Heart right ventricle (tissue), 16 donors: Measurements from ENCODE around the gene CIDEB. TPM values are rescaled to one million over a fixed set of nuclear protein-coding genes. Genes with fewer than 3 reads are reported as not detected.

Source experiments
- ATAC-seq, 8 donors: fragments of 200-7000 bp; cut with Tn5 transposase; one replicate each; pipeline ENCODE4 v1.9.1; 2020; ENCODE audit warnings: mild to moderate bottlenecking in 8 of 8, moderate library complexity in 8 of 8, moderate number of reproducible peaks in 1 of 8
- DNase-seq, 2 donors: peaks; one replicate each; pipeline ENCODE4 v3.0.0-alpha.2; 2020
- H3K27ac ChIP-seq, 10 donors: fragments of 200-600 bp; sonication (generic) in 2 of 10; one replicate each; pipeline versions ENCODE4 v1.5.0 to v1.8.0; 2020 to 2022; ENCODE audit warnings: mild to moderate bottlenecking in 3 of 10
- H3K27me3 ChIP-seq, 7 donors: fragments of 200-600 bp; one replicate each; pipeline ENCODE4 v1.8.0; 2021 to 2022; ENCODE audit warnings: mild to moderate bottlenecking in 2 of 7
- H3K36me3 ChIP-seq, 9 donors: fragments of 200-600 bp; sonication (generic) in 1 of 9; one replicate each; pipeline versions ENCODE4 v1.5.0 to v1.8.0; 2020 to 2022; ENCODE audit warnings: mild to moderate bottlenecking in 2 of 9
- H3K4me1 ChIP-seq, 9 donors: fragments of 200-600 bp; sonication (generic) in 1 of 9; one replicate each; pipeline versions ENCODE4 v1.5.0 to v1.8.0; 2020 to 2022; ENCODE audit warnings: mild to moderate bottlenecking in 4 of 9
- H3K4me3 ChIP-seq, 10 donors: fragments of 200-600 bp; sonication (generic) in 2 of 10; one replicate each; pipeline versions ENCODE4 v1.5.0 to v1.8.0; 2020 to 2022; ENCODE audit warnings: mild to moderate bottlenecking in 7 of 10, moderate library complexity in 2 of 10
- H3K9me3 ChIP-seq, 11 donors: fragments of 200-600 bp in 10 of 11; sonication (generic) in 2 of 11; one replicate each; pipeline versions ENCODE4 v1.5.0 to v1.8.0; 2013 to 2022; ENCODE audit warnings: mild to moderate bottlenecking in 2 of 11, control low read depth in 1 of 11, moderate library complexity in 1 of 11
- WGBS, 2 donors: extraction: QIAGEN DNeasy Blood & Tissue Kit; methylation state at CpG; one replicate each; pipeline ENCODE4 v1.1.7; 2013; ENCODE audit warnings: inconsistent platforms in 1 of 2; 5-methylcytosine and 5-hydroxymethylcytosine counted together
- intact Hi-C, 10 donors: fragments of 100-400 bp; cut with DNase I; formaldehyde crosslinking; loops; one replicate each; pipeline versions ENCODE4 v1.11.1 to v1.14.2; 2022
- polyA plus RNA-seq, 2 donors: library from polyadenylated mRNA; stranded (reverse); fragments of 200-250 nt; gene quantifications; one replicate each; pipeline ENCODE4 v1.2.3, GENCODE V29; 2013
- total RNA-seq, 10 donors: library from RNA; stranded (reverse); fragmentation: NEBNext Ultra II Directional in 3 of 10; extraction: Animal tissue kit (Norgen Biotek cat#: 25700) in 3 of 10; gene quantifications; one replicate each; pipeline versions ENCODE4 v1.2.1 to v1.2.4, GENCODE V29; 2021 to 2023
- TF ChIP-seq, protein P1 (sequence below), 9 donors: fragments of 200-600 bp; sonication (generic) in 2 of 9; IDR thresholded peaks; one replicate each; pipeline versions ENCODE4 v1.5.0 to v1.8.0; 2021 to 2022; ENCODE audit warnings: antibody characterized with exemption in 9 of 9, mild to moderate bottlenecking in 5 of 9, moderate library complexity in 1 of 9
- donor health status: Arrhythmogenic right ventricular cardiomyopathy.
- donor health status: ischemic (EF 13 %, LVEDD 7.1; RV severe dilation, severe dysfunction).
- donor health status: healthy with polysubstance abuse.
- donor health status: DM: no; HTN: yes; CAD: no.
- donor health status: DM: no; HTN: no; CAD: no.
- donor health status: ischemic (EF 25% LVEDD 6.9; RV normal size, moderate dysfunction).
- donor health status: ischemic (EF 25% LVEDD 5.7; RV mildly dilated, moderate dysfunction).
- donor health status: healthy.
- donor health status: DM: yes; HTN: yes; CAD: no.
- donor health status: Ischemic cardiomyopathy.
- donor health status: ischemic (EF 35%, LVEDD 5.7; RV mildly dilated, moderate dysfunction).
- donor health status: nonischemic (EF 11% LVEDD 7.7; RV severe dilation, severe dysfunction).
- donor health status: DM: yes; HTN: yes; CAD: no.
- donor health status: PGD.
- donor health status: ischemic (EF 29% LVEDD 5.4; RV normal size, mild dysfunction).
- donor health status: nonischemic (EF 23%, LVEDD 6.1; RV moderate dilation, normal function).

The CIDEB gene
- total and polyA plus RNA-seq, 12 donors, result 1.9 to 6.0 (median 3.7) TPM

DNA sequence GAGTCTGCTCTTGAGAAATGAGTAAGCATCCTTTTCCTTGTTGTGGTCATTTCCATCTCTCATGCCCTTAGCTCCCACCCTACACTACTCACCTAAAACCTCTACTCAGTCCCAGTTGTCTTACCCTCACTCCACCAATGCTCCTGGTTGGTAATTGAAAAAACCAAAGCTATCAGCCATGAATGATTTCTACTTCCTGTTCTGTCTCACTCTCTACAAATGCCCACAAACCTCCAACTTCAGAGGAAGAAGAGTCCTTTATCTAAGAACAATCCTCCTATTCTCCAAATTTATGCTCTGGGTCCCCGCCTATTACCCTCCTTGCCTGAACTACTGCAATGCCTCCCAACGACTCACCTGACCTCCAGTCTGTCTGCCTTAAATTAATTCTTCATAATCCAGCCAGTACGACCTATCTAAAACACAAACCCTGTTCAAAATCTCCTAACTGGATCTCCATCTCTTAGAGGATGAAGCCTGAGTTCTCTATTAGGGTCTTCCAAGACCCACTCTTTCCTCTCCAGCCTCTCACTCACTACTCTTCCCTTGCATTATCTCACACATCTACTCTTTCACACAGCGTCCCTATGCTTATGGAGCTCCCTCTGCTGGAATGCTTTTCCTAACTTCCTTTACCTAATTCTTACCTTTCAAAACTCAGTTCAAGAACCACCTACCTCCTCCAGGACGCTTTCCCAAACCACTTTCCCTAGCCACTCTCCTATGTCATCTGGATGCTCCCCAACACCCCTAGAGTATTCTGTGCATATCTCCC is 10.4 kb downstream of the CIDEB start:
- H3K27ac ChIP-seq, result peak overlapping the region in 1 of 10 donors; percentile 31
- peaks cover 0 to 46% (median 25%) of the 10 kb centered on the region in 9 donors for H3K4me1 ChIP-seq
- H3K9me3 ChIP-seq, result no peaks in the 10 kb centered on the region
- no peak for DNase-seq
- intact Hi-C loops, result loop anchor here in 5 of 10 donors (1.0 to 5.0 kb wide), 3 partner anchors 51 to 55 kb away; partner anchors contain the start of gene TINF2 (in 2 of the 5)
- 56 to 58% methylated on average over 5 of the region's 5 CpGs for WGBS, 2 donors
- no peaks in the 10 kb centered on the region for H3K27me3 ChIP-seq
- no peak overlapping the region for H3K4me3 ChIP-seq
- peaks cover 0 to 62% (median 17%) of the 10 kb centered on the region in 9 donors for H3K36me3 ChIP-seq
- ATAC-seq, result peak in 1 of 8 donors; percentile 1
- TF ChIP-seq, protein P1, sequence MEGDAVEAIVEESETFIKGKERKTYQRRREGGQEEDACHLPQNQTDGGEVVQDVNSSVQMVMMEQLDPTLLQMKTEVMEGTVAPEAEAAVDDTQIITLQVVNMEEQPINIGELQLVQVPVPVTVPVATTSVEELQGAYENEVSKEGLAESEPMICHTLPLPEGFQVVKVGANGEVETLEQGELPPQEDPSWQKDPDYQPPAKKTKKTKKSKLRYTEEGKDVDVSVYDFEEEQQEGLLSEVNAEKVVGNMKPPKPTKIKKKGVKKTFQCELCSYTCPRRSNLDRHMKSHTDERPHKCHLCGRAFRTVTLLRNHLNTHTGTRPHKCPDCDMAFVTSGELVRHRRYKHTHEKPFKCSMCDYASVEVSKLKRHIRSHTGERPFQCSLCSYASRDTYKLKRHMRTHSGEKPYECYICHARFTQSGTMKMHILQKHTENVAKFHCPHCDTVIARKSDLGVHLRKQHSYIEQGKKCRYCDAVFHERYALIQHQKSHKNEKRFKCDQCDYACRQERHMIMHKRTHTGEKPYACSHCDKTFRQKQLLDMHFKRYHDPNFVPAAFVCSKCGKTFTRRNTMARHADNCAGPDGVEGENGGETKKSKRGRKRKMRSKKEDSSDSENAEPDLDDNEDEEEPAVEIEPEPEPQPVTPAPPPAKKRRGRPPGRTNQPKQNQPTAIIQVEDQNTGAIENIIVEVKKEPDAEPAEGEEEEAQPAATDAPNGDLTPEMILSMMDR (IDR thresholded peaks at IDR 0.05), result peak in 5 of 9 donors; percentile 11 to 37 (median 28)

DNA sequence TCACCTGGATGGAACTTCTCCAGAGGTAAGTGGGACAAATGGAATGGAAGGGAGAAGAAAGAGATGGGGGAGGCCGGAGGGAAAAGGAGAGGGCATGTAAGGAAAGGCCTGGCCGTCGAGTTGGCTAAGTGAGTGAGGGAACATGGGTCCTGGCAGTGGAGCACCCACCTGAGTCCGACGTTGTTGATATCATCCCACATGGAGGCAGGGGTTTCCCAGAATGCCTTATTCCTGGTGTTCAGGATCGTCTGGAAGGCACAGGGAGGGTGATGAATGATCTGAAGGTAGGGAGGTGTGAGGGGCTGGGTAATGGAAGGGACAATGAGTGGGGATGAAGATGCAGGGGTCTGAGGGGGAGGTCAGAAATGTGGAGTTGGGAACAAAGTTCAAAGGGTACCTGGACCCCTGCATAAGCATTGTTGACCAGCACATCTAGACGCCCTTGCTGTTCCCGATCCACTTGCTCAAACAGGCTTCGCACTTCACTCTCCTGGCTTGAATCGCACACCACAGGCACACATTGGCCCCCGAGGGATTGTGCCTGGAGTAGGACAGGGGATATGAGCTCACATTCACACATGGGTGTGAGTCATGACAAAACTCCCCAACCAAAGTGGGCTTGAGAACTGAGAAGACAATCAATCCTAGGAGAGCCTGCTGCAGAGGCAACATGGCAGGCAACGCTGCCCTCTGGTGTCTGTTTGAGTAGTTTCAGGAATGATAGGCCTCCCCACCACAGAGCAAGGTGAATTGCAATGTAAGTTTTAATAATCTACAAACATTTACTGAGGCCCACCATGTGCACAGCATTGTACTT is 11.2 kb downstream of the CIDEB start:
- Histone ChIP-seq H3K9me3 (no peaks in the 10 kb centered on the region), H3K27me3 (no peaks in the 10 kb centered on the region), H3K27ac (peak overlapping the region in 1 of 10 donors; percentile 31), H3K4me1 (peaks cover 0 to 44% (median 25%) of the 10 kb centered on the region in 9 donors), H3K4me3 (no peak overlapping the region), H3K36me3 (peaks cover 0 to 62% (median 16%) of the 10 kb centered on the region in 9 donors)
- intact Hi-C loops, result loop anchor here in 7 of 10 donors (1.0 to 5.0 kb wide), 4 partner anchors 50 to 54 kb away; partner anchors contain the start of gene TINF2 (in 3 of the 7)
- DNase-seq (peak; percentile 41 to 54), ATAC-seq (peak in 7 of 8 donors; percentile 44 to 66 (median 57))
- 58 to 59% methylated on average over 12 of the region's 12 CpGs for WGBS, 2 donors
- TF ChIP-seq, protein P1 (IDR thresholded peaks at IDR 0.05), result peak; percentile 54 to 87 (median 77)

DNA sequence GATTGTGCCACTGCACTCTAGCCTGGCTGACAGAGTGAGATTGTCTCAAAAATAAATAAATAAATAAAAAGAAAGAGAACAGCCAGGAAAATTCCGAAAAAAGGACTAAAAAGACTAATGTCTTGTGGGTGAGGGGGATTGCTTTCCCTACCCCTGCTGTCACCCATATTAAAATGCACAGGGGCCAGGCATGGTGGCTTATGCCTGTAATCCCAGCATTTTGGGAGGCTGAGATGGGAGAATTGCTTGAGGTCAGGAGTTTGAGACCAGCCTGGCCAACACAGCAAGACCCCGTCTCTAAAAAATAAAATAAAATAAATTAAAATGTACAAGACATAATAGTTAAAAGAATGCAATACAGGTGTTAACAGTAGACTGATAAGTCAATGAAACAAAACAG is 14.3 kb downstream of the CIDEB start:
- WGBS, 2 donors, result 95 to 97% methylated on average over 2 of the region's 2 CpGs
- Histone ChIP-seq H3K9me3 (no peaks in the 10 kb centered on the region), H3K36me3 (peaks cover 0 to 82% (median 25%) of the 10 kb centered on the region in 9 donors), H3K27me3 (no peaks in the 10 kb centered on the region), H3K27ac (no peak overlapping the region), H3K4me3 (no peak overlapping the region), H3K4me1 (peaks cover 0 to 20% (median 8%) of the 10 kb centered on the region in 9 donors)
- TF ChIP-seq, protein P1 (IDR thresholded peaks at IDR 0.05), result no peak
- no peak for ATAC-seq
- no peak for DNase-seq
- intact Hi-C loops, result no loop called here

DNA sequence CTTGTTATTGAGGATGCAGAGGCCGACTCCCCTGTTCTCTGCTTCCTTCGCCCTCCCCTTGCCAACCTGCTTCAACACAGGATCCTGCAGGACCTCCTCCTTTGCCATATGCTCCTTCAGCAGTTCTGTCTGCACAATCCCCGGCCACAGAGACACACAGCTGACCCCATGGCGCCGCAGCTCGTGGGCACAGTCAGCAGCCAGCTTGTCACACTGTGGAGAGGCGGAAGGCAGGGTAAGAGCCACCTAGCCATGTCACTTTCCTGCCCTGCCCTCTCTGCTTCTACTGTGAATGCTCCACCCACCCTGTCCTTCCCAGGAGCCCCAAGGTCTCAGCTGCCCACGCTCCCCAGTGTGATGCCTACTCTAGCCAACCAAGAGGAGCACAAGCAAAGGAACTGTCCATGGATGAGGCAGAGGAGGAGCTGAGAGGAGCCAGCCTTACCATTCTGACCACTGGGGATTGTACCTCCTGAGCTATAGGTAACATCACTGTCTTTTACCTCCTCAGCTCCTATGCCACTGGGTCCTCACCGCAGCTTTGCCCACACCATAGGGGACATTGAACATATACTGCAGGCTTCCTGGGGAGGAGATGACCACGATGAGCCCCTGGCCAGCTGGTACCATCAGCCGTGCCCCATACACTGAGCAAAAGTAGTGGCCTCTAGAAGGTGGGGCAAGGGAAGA is 15.5 kb downstream of the CIDEB start:
- H3K4me1 ChIP-seq, result peaks cover 0 to 9% (median 4%) of the 10 kb centered on the region in 9 donors
- DNase-seq, result no peak
- 92 to 93% methylated on average over 11 of the region's 11 CpGs for WGBS, 2 donors
- intact Hi-C loops, result no loop called here
- peaks cover 0 to 78% (median 25%) of the 10 kb centered on the region in 9 donors for H3K36me3 ChIP-seq
- no peak for ATAC-seq
- H3K9me3 ChIP-seq, result no peaks in the 10 kb centered on the region
- TF ChIP-seq, protein P1 (IDR thresholded peaks at IDR 0.05), result no peak
- no peak overlapping the region for H3K4me3 ChIP-seq
- H3K27me3 ChIP-seq, result no peaks in the 10 kb centered on the region
- H3K27ac ChIP-seq, result no peak overlapping the region
